Esophagus muscularis mucosa (tissue), 4 donors: ENCODE data around the gene VBP1. TPM values are rescaled to one million over a fixed set of nuclear protein-coding genes. Genes with fewer than 3 reads are reported as not detected.

ENCODE experiments used
- DNase-seq: peaks from one replicate; pipeline ENCODE4 v3.0.0-alpha.2; 2017; ENCODE audit errors: extremely low spot score
- H3K27ac ChIP-seq, 4 donors: fragments of 200-600 bp; sonication (generic); replicated peaks in 1 of 4; 1 replicate in 3 of 4; 2 replicates in 1 of 4; pipeline ENCODE4 v1.5.1; 2016 to 2019; ENCODE audit warnings: mild to moderate bottlenecking in 1 of 4
- H3K27me3 ChIP-seq, 4 donors: fragments of 200-600 bp; sonication (generic); one replicate each; pipeline versions ENCODE4 v1.5.1 to v1.6.0; 2016 to 2019
- H3K36me3 ChIP-seq, 4 donors: fragments of 200-600 bp; sonication (generic); one replicate each; pipeline ENCODE4 v1.5.1; 2016 to 2019
- H3K4me1 ChIP-seq, 4 donors: fragments of 200-600 bp; sonication (generic); one replicate each; pipeline ENCODE4 v1.5.1; 2016 to 2019
- H3K4me3 ChIP-seq, 4 donors: fragments of 200-600 bp; sonication (generic); 1 replicate in 2 of 4; 2 replicates in 2 of 4; pipeline ENCODE4 v1.5.1; 2016 to 2019; ENCODE audit warnings: mild to moderate bottlenecking in 4 of 4, moderate library complexity in 1 of 4
- H3K9me3 ChIP-seq, 4 donors: fragments of 200-600 bp; sonication (generic); 1 replicate in 3 of 4; 2 replicates in 1 of 4; pipeline ENCODE4 v1.5.1; 2016 to 2019
- EP300 ChIP-seq: sonication (generic); formaldehyde crosslinking; IDR thresholded peaks from one replicate; pipeline ENCODE4 v1.6.1; 2017; ENCODE audit warnings: antibody characterized with exemption
- POLR2A ChIP-seq: fragments of 450-650 bp; IDR thresholded peaks from one replicate; pipeline ENCODE4 v1.6.1; 2017; ENCODE audit warnings: antibody characterized with exemption, moderate library complexity, mild to moderate bottlenecking, low read depth
- POLR2AphosphoS5 ChIP-seq, 2 donors: sonication (generic); formaldehyde crosslinking; IDR thresholded peaks; one replicate each; pipeline ENCODE4 v1.6.1; 2017; ENCODE audit warnings: antibody characterized with exemption in 2 of 2
- WGBS: methylation state at CpG from one replicate; pipeline ENCODE4 v1.1.5; 2018; 5-methylcytosine and 5-hydroxymethylcytosine counted together
- intact Hi-C: fragments of 100-400 bp; cut with DNase I; formaldehyde crosslinking; loops from one replicate; pipeline ENCODE4 v1.15.1; 2023
- total RNA-seq, 4 donors: library from RNA; depleted of rRNA; stranded (reverse); fragments of >200 nt; gene quantifications; one replicate each; pipeline versions ENCODE4 v1.1.0 to v1.2.1, GENCODE V29; 2016
- TF ChIP-seq, protein P1 (sequence below), 3 experiments: fragments of 200-600 bp in 2 of 3; fragments of 450-650 bp in 1 of 3; sonication (generic) in 2 of 3; IDR thresholded peaks; one replicate each; pipeline ENCODE4 v1.5.1; 2017 to 2019; ENCODE audit warnings: antibody characterized with exemption in 3 of 3, mild to moderate bottlenecking in 2 of 3, moderate library complexity in 1 of 3

Gene VBP1
- total RNA-seq, 4 donors from 2014 or later, result 26.5 to 41.5 (median 37.7) TPM

DNA sequence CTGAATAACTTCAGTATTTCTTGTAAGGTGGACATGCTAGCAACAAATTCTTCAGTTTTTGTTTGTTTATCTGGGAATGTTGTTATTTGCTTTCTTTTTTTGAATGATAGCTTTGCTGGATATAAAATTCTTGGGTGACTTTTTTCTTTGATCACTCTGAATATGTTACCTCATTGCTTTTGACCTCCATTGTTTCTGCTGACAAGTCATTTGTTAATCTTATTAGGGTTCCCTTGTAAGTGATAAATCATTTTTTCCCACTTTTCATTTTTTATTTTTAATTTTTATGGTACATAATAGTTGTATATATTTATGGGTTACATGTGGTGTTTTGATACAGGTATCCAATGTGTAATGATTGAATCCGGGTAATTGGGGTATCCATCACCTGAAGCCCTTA, 54.7 kb downstream of the VBP1 start:
- intact Hi-C loops, result no loop called here
- Histone ChIP-seq H3K4me3 (no peak overlapping the region), H3K27me3 (no peaks in the 10 kb centered on the region), H3K4me1 (no peaks in the 10 kb centered on the region), H3K27ac (no peak overlapping the region), H3K9me3 (no peaks in the 10 kb centered on the region), H3K36me3 (peaks cover 0 to 2% (median 0%) of the 10 kb centered on the region in 4 donors)
- no peak for TF ChIP-seq EP300
- no peak for TF ChIP-seq POLR2A
- TF ChIP-seq, protein P1, sequence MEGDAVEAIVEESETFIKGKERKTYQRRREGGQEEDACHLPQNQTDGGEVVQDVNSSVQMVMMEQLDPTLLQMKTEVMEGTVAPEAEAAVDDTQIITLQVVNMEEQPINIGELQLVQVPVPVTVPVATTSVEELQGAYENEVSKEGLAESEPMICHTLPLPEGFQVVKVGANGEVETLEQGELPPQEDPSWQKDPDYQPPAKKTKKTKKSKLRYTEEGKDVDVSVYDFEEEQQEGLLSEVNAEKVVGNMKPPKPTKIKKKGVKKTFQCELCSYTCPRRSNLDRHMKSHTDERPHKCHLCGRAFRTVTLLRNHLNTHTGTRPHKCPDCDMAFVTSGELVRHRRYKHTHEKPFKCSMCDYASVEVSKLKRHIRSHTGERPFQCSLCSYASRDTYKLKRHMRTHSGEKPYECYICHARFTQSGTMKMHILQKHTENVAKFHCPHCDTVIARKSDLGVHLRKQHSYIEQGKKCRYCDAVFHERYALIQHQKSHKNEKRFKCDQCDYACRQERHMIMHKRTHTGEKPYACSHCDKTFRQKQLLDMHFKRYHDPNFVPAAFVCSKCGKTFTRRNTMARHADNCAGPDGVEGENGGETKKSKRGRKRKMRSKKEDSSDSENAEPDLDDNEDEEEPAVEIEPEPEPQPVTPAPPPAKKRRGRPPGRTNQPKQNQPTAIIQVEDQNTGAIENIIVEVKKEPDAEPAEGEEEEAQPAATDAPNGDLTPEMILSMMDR (IDR thresholded peaks at IDR 0.05), result no peak
- no peak for TF ChIP-seq POLR2AphosphoS5 (IDR thresholded peaks at IDR 0.05)
- no peak for DNase-seq
- WGBS, result 80% methylated on average over 1 of the region's 1 CpG

DNA sequence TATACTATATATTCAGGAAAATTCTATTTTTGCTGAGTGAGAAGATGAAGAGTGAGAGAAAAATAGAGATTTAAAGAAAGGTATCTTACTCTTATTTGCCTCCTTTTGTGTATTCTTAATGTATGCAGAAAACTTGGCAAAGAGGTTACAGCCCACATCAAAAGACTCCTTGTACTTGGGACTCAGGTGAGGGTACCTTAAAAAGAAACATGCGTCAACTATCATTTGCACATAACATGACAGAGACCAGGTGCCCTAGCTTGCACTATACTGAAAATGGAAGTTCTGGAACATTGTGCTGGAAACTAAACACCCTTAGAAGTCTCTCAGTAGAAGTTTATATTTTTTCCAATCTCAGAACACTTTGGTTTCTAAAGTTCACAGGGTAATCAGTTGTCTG, 63.6 kb downstream of the VBP1 start:
- Histone ChIP-seq H3K36me3 (peaks cover 0 to 39% (median 4%) of the 10 kb centered on the region in 4 donors), H3K9me3 (no peaks in the 10 kb centered on the region), H3K27me3 (no peaks in the 10 kb centered on the region), H3K4me1 (no peaks in the 10 kb centered on the region), H3K4me3 (no peak overlapping the region), H3K27ac (no peak overlapping the region)
- TF ChIP-seq EP300 (no peak), POLR2AphosphoS5 (IDR thresholded peaks at IDR 0.05) (no peak), POLR2A (no peak)
- TF ChIP-seq, protein P1 (IDR thresholded peaks at IDR 0.05), result no peak
- 58% methylated on average over 1 of the region's 1 CpG for WGBS
- no peak for DNase-seq
- intact Hi-C loops, result no loop called here

Other genes with a start within 250 kb of the VBP1 start
- gene F8, start 193.7 kb upstream of the VBP1 start, total RNA-seq, result 10 to 100 TPM; 17.0 to 30.0 (median 22.3) TPM
- 10 to 100 TPM; 73.8 to 98.2 (median 95.9) TPM for gene FUNDC2, start 189.6 kb upstream of the VBP1 start, total RNA-seq
- 10 to 100 TPM; 28.0 to 36.3 (median 32.9) TPM for gene CMC4, start 145.3 kb upstream of the VBP1 start, total RNA-seq
- gene MTCP1, start 145.3 kb upstream of the VBP1 start, total RNA-seq, result 1 to 10 TPM; 2.5 to 4.4 (median 4.2) TPM
- 10 to 100 TPM; 10.9 to 18.8 (median 16.8) TPM for gene BRCC3, start 145.0 kb upstream of the VBP1 start, total RNA-seq
- gene RAB39B, start 48.0 kb downstream of the VBP1 start, total RNA-seq, result under 1 TPM in 3 of 4 donors, not detected in 1; 0.50 to 0.98 (median 0.84) TPM
- gene CLIC2, start 118.2 kb downstream of the VBP1 start, total RNA-seq, result 10 to 100 TPM; 12.0 to 17.1 (median 12.8) TPM
- gene F8A2, start 165.6 kb downstream of the VBP1 start, total RNA-seq, result not detected
- gene F8A3, start 242.2 kb downstream of the VBP1 start, total RNA-seq, result 10 to 100 TPM in 2 of 4 donors, 1 to 10 TPM in 2; 6.6 to 25.3 (median 16.9) TPM